HK-2 (cell line): ENCODE measurements around the gene ERO1B.

Experiments
- DNase-seq: peaks from one replicate; pipeline ENCODE4 v3.0.0-alpha.2; 2018; ENCODE audit not compliant: unreplicated experiment

ERO1B gene

DNA sequence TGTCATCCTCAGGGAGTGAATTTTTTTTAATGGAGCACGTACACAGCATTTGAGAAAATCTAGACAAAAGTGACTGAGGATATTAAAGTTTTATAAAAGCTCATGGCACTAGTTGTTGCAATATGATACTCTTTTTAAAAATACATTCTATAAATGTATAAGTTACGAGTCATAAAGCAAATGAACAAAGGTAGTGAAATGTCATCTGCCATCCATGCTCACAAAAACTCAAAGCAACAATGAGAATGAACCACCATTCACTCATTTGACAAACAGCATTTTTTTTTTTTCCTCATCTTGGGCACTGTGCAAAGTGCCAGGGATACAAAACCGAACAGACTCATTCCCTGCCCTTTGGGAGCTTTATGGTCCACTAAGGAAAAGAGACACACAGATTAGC lies 100.7 kb downstream of the ERO1B start:
- DNase-seq = no peak

- no peak for DNase-seq
These were observed 102.1 kb downstream of the ERO1B start for GRCh38 chr1:236179634-236180033.

DNA sequence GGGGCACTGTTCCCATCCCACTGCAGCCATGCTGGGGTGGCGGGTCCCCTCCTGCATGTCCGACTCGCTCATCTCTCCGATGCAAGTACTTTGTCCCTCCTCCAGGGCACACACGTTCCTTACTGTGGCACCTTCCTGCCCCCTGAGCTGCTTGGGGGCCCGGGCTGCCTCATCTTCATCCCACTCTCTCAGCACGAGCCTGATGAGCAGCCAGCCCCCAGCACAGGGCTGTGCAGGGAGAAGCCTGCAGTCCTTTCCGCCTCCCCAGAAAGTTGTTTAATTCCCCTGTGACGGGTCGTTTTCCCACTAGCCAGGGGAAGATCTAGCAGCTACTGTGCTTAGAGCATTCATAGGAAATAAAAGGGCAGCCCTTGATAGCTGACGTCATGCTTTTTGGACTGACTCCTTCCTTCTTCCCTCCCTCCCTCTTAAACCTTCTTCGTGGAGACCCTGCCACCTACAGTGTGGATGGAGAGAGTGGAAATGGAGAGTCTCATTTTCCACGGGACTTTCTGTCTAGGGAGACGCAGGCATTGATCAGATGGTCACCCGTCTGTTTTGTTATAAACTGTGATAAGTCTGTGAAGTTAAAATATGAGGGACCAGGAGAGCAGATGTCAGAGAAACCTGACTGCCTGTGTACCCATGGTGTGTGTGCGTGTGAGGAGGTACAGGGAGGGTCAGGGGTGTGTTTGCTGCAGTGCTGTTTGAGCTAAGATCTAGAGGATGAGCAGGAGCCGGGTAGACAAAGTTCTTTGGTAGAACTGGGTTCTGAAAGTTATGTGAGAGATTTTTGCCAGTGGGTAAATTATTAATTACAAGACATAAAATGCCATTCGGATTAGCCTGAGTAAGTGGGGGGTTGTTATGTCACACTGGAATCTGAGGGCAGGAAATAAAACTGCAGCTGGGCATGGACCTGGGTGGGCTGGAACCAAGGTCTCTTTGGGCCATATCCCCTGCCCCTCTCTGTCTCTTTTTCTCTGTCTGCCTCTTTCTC lies 105.1 kb downstream of the ERO1B start:
- DNase-seq = peak; percentile 50

GRCh38 chr1:236175642-236176336 lies 106.0 kb downstream of the ERO1B start:
- peak; percentile 12 for DNase-seq

- DNase-seq = no peak
These were observed 108.5 kb downstream of the ERO1B start for GRCh38 chr1:236173174-236173767.

- DNase-seq = no peak
These were observed 109.6 kb downstream of the ERO1B start for GRCh38 chr1:236172041-236172579.

GRCh38 chr1:236168716-236169429 lies 112.9 kb downstream of the ERO1B start:
- peak; percentile 87 for DNase-seq

GRCh38 chr1:236167578-236167977 lies 114.2 kb downstream of the ERO1B start:
- DNase-seq = no peak

DNA sequence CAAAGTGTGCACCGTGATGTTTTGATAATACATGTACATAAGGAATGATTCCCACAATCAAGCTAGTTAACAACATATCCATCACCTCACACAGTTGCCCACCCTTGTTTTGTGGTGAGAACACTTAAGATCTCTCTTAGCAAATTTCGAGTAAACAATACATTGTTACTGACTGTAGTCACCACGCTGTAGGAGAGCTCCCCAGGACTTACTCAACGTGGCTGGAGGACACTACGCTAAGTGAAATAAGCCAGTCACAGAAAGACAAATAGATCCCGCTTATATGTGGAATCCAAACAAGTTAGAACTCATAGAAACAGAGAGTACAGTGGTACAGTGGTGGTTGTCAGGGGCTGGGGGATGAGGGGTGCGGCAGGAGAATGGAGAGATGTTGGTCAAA lies 114.6 kb downstream of the ERO1B start:
- no peak for DNase-seq

- DNase-seq = no peak
These were observed 115.7 kb downstream of the ERO1B start for GRCh38 chr1:236166041-236166440.
